ENCODE data around the gene SCAP. TPM values are rescaled to one million over a fixed set of nuclear protein-coding genes. Genes with fewer than 3 reads are reported as not detected.
"Not testable (repeated sequence)": the region's sequence is repeated elsewhere in the genome, so short reads cannot be mapped to it uniquely, and the experiment has no call there.

The SCAP gene
- total RNA-seq, 4 donors from 2014 or later: 68.7 to 108 (median 79.5) TPM

DNA sequence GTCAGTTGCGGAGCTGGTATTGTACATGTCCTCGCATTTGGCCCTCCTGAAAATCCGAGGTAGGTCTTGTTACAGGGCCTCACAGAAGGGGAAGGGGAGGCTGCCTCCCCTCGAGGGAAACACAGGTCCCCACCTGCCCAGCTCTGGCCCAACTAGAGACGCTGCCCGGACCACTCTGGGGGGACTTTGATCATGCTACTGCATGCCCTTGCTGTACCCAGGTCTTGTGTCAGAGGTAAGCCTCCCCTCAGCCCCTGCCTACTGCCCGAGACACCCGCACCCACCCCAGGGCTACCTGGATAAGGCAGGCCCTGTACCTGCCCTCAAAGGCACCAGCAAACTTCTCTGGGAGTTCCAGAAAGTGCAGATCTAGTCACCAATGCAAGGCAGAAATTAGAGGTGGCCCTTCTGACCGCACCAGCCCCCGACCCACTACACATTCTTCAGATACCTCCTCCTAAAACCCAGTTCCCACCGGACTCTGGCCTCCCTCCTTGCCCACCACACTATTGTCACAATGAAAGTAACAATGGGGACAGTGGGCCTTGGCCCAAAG is 981 bp upstream of the SCAP start:
- Histone ChIP-seq H3K27me3 (no peaks in the 10 kb centered on the region), H3K4me3 (peak overlapping the region in 3 of 4 donors; percentile 73 to 86 (median 78)), H3K27ac (peak overlapping the region in 3 of 4 donors; percentile 83 to 92 (median 83)), H3K36me3 (no peaks in the 10 kb centered on the region), H3K9me3 (no peaks in the 10 kb centered on the region), H3K4me1 (peaks cover 16 to 41% (median 18%) of the 10 kb centered on the region in 3 donors)
- TF ChIP-seq, protein P1, sequence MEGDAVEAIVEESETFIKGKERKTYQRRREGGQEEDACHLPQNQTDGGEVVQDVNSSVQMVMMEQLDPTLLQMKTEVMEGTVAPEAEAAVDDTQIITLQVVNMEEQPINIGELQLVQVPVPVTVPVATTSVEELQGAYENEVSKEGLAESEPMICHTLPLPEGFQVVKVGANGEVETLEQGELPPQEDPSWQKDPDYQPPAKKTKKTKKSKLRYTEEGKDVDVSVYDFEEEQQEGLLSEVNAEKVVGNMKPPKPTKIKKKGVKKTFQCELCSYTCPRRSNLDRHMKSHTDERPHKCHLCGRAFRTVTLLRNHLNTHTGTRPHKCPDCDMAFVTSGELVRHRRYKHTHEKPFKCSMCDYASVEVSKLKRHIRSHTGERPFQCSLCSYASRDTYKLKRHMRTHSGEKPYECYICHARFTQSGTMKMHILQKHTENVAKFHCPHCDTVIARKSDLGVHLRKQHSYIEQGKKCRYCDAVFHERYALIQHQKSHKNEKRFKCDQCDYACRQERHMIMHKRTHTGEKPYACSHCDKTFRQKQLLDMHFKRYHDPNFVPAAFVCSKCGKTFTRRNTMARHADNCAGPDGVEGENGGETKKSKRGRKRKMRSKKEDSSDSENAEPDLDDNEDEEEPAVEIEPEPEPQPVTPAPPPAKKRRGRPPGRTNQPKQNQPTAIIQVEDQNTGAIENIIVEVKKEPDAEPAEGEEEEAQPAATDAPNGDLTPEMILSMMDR (IDR thresholded peaks at IDR 0.05): no peak
- no peak for TF ChIP-seq POLR2A (IDR thresholded peaks at IDR 0.05)
- WGBS, 2 donors: 81 to 82% methylated on average over 9 of the region's 11 CpGs
- intact Hi-C loops (cut with DNase I): no loop called here
- DNase-seq: no peak

- Histone ChIP-seq H3K27me3 (no peaks in the 10 kb centered on the region), H3K27ac (peak overlapping the region; percentile 83 to 92 (median 83)), H3K36me3 (no peaks in the 10 kb centered on the region), H3K4me1 (peaks cover 16 to 41% (median 18%) of the 10 kb centered on the region in 3 donors), H3K9me3 (no peaks in the 10 kb centered on the region), H3K4me3 (peak overlapping the region; percentile 73 to 86 (median 79))
- intact Hi-C loops (cut with DNase I): no loop called here
- WGBS, 2 donors: 57 to 58% methylated on average over 5 of the region's 5 CpGs
- TF ChIP-seq POLR2A (IDR thresholded peaks at IDR 0.05): no peak
- TF ChIP-seq, protein P1 (IDR thresholded peaks at IDR 0.05): no peak
- DNase-seq: no peak
Observed at GRCh38 chr3:47476330-47476626, 537 bp upstream of the SCAP start.

- Histone ChIP-seq H3K4me1 (peaks cover 16 to 45% (median 18%) of the 10 kb centered on the region in 3 donors), H3K27me3 (no peaks in the 10 kb centered on the region), H3K9me3 (no peaks in the 10 kb centered on the region), H3K36me3 (no peaks in the 10 kb centered on the region), H3K4me3 (peak overlapping the region; percentile 73 to 86 (median 79)), H3K27ac (peak overlapping the region; percentile 83 to 92 (median 83))
- no peak for DNase-seq
- 1% methylated on average over 10 to 18 of the region's 24 CpGs for WGBS, 2 donors
- intact Hi-C loops (cut with DNase I): no loop called here
- TF ChIP-seq POLR2A (IDR thresholded peaks at IDR 0.05): no peak
- TF ChIP-seq, protein P1 (IDR thresholded peaks at IDR 0.05): no peak
Observed at GRCh38 chr3:47475029-47475569, 642 bp downstream of the SCAP start.

GRCh38 chr3:47473391-47473790 is 2.4 kb downstream of the SCAP start:
- Histone ChIP-seq H3K27me3 (no peaks in the 10 kb centered on the region), H3K4me1 (peaks cover 16 to 53% (median 24%) of the 10 kb centered on the region in 3 donors), H3K36me3 (no peaks in the 10 kb centered on the region), H3K9me3 (no peaks in the 10 kb centered on the region), H3K4me3 (no peak overlapping the region), H3K27ac (peak overlapping the region in 2 of 4 donors; percentile 27 to 83)
- TF ChIP-seq, protein P1 (IDR thresholded peaks at IDR 0.05): no peak
- no peak for TF ChIP-seq POLR2A (IDR thresholded peaks at IDR 0.05)
- no peak for DNase-seq
- WGBS, 2 donors: 22 to 38% methylated on average over 3 of the region's 3 CpGs
- intact Hi-C loops (cut with DNase I): loop anchor here (2.0 kb wide), 1 partner anchor 53 kb away; no protein-coding TSS in a partner anchor

- Histone ChIP-seq H3K9me3 (no peaks in the 10 kb centered on the region), H3K4me1 (peaks cover 12 to 58% (median 30%) of the 10 kb centered on the region in 3 donors), H3K27me3 (no peaks in the 10 kb centered on the region), H3K27ac (peak overlapping the region in 1 of 4 donors; percentile 9), H3K4me3 (no peak overlapping the region), H3K36me3 (no peaks in the 10 kb centered on the region)
- WGBS, 2 donors: 87 to 90% methylated on average over 3 of the region's 3 CpGs
- no peak for DNase-seq
- intact Hi-C loops (cut with DNase I): no loop called here
- TF ChIP-seq, protein P1 (IDR thresholded peaks at IDR 0.05): no peak
- TF ChIP-seq POLR2A (IDR thresholded peaks at IDR 0.05): no peak
Observed at GRCh38 chr3:47469616-47470015, 6.1 kb downstream of the SCAP start.

- 84 to 90% methylated on average over 1 of the region's 1 CpG for WGBS, 2 donors
- intact Hi-C loops (cut with DNase I); H3K27ac ChIP-seq; H3K4me3 ChIP-seq; H3K9me3 ChIP-seq; DNase-seq; H3K27me3 ChIP-seq; H3K36me3 ChIP-seq: not testable (repeated sequence)
- H3K4me1 ChIP-seq: peaks cover 8 to 54% (median 18%) of the 10 kb centered on the region in 3 donors
Observed at GRCh38 chr3:47468315-47468714, 7.4 kb downstream of the SCAP start.
